Caco-2 (cell line): Measurements from ENCODE around the gene RPS27L. TPM values are rescaled to one million over a fixed set of nuclear protein-coding genes. Genes with fewer than 3 reads are reported as not detected.

ENCODE experiments used
- BruUV-seq: library from RNA; stranded (reverse); fragments of 400-500 nt; replicated peaks from 2 replicates; lab custom pipeline; 2021; lab: Mats Ljungman, UMichigan
- CTCF ChIA-PET: fragments of 300-600 bp; sonication (Branson Sonifier 250); formaldehyde crosslinking; loops from one replicate; lab custom pipeline; 2022; ENCODE audit warnings: antibody characterized with exemption; lab: Charles Lee
- POLR2A ChIA-PET: fragments of 300-600 bp; sonication (Branson Sonifier 250); formaldehyde crosslinking; loops from one replicate; lab custom pipeline; 2022; ENCODE audit warnings: antibody characterized with exemption; lab: Charles Lee
- DNase-seq, 2 experiments: peaks; one replicate each; pipeline versions ENCODE4 v3.0.0 to v3.0.0-alpha.2; 2020 to 2022
- H3K27me3 ChIP-seq: replicated peaks from 2 replicates; pipeline ENCODE4 v1.6.0; 2011; ENCODE audit warnings: low read length; ENCODE audit not compliant: control insufficient read depth, insufficient read depth
- H3K36me3 ChIP-seq: 2 replicates; pipeline ENCODE4 v1.5.1; 2011; ENCODE audit warnings: low read length; ENCODE audit not compliant: control insufficient read depth, insufficient read depth
- H3K4me1 ChIP-seq: fragments of 250-450 bp; sonication (Bioruptor Pico); 2 replicates; pipeline ENCODE4 v1.5.1; 2020; ENCODE audit warnings: mild to moderate bottlenecking
- H3K4me3 ChIP-seq: 2 replicates; pipeline ENCODE4 v1.5.1; 2011; ENCODE audit warnings: low read depth, mild to moderate bottlenecking, control low read depth, low read length
- H3K9me3 ChIP-seq: fragments of 250-450 bp; sonication (Bioruptor Pico); 2 replicates; pipeline ENCODE4 v1.5.1; 2020; ENCODE audit warnings: mild to moderate bottlenecking, moderate library complexity
- H3K27ac Mint-ChIP-seq: one replicate; pipeline ENCODE4 v1.8.0; 2022; ENCODE audit warnings: mixed read lengths; ENCODE audit not compliant: unreplicated experiment
- H3K27me3 Mint-ChIP-seq: one replicate; pipeline ENCODE4 v1.8.0; 2022; ENCODE audit warnings: mixed read lengths; ENCODE audit not compliant: insufficient read depth, unreplicated experiment
- H3K36me3 Mint-ChIP-seq: one replicate; pipeline ENCODE4 v1.8.0; 2022; ENCODE audit warnings: mild to moderate bottlenecking, mixed read lengths; ENCODE audit not compliant: insufficient read depth, unreplicated experiment
- H3K4me1 Mint-ChIP-seq: one replicate; pipeline ENCODE4 v1.8.0; 2022; ENCODE audit warnings: low read depth, mixed read lengths; ENCODE audit not compliant: unreplicated experiment
- H3K4me3 Mint-ChIP-seq: one replicate; pipeline ENCODE4 v1.8.0; 2022; ENCODE audit warnings: mild to moderate bottlenecking, moderate library complexity, mixed read lengths; ENCODE audit not compliant: unreplicated experiment
- H3K9me3 Mint-ChIP-seq: one replicate; pipeline ENCODE4 v1.8.0; 2022; ENCODE audit warnings: mixed read lengths; ENCODE audit not compliant: unreplicated experiment
- CTCF ChIP-seq, 2 experiments: fragments of 200-600 bp in 1 of 2; IDR thresholded peaks; 1 replicate in 1 of 2; 2 replicates in 1 of 2; pipeline versions ENCODE4 v1.5.1 to v1.8.0; 2011 to 2022; ENCODE audit warnings: antibody characterized with exemption in 1 of 2, control low read depth in 1 of 2, inconsistent platforms in 1 of 2, low read depth in 1 of 2, low read length in 1 of 2, mild to moderate bottlenecking in 1 of 2, moderate library complexity in 1 of 2; ENCODE audit not compliant: insufficient read depth in 1 of 2, severe bottlenecking in 1 of 2, unreplicated experiment in 1 of 2
- intact Hi-C: fragments of 100-400 bp; cut with micrococcal nuclease; formaldehyde crosslinking; loops from one replicate; pipeline ENCODE4 v1.10.0; 2022; ENCODE audit not compliant: unreplicated experiment
- total RNA-seq: library from RNA; stranded (reverse); gene quantifications from 2 replicates; pipeline ENCODE4 v1.2.3, GENCODE V29; 2022

RPS27L gene
- total RNA-seq, 1 experiment from 2014 or later: 73.0 TPM

GRCh38 chr15:63185206-63185605, 27.9 kb upstream of the RPS27L start:
- no peaks in the 10 kb centered on the region for H3K27me3 Mint-ChIP-seq
- no TSS peak for BruUV-seq
- Histone ChIP-seq H3K36me3 (no peaks in the 10 kb centered on the region), H3K9me3 (no peaks in the 10 kb centered on the region), H3K4me3 (no peak overlapping the region), H3K27me3 (no peaks in the 10 kb centered on the region), H3K4me1 (0 out of 2 replicates have a peak, but pooled peaks cover 2% of the 10 kb centered on the region)
- intact Hi-C loops: no loop called here
- no peak for TF ChIP-seq CTCF (IDR thresholded peaks at IDR 0.05; ENCODE audit: insufficient read depth in 1 of 2, low read depth in 1 of 2, low read length in 1 of 2, severe bottlenecking in 1 of 2, unreplicated experiment in 1 of 2)
- H3K4me1 Mint-ChIP-seq: peaks cover 10% of the 10 kb centered on the region
- POLR2A ChIA-PET: no interaction called here
- no peak overlapping the region for H3K4me3 Mint-ChIP-seq
- no peak overlapping the region for H3K27ac Mint-ChIP-seq
- no peak for DNase-seq
- no peaks in the 10 kb centered on the region for H3K36me3 Mint-ChIP-seq
- H3K9me3 Mint-ChIP-seq: no peaks in the 10 kb centered on the region
- CTCF ChIA-PET: no interaction called here

- no TSS peak for BruUV-seq
- H3K4me3 Mint-ChIP-seq: no peak overlapping the region
These were observed 24.4 kb upstream of the RPS27L start for GRCh38 chr15:63181648-63182047.

GRCh38 chr15:63180746-63181145, 23.5 kb upstream of the RPS27L start:
- H3K4me1 ChIP-seq: peaks cover 12% of the 10 kb centered on the region; the same call in 1 of the 2 replicates
- CTCF ChIA-PET: no interaction called here
- TF ChIP-seq CTCF (IDR thresholded peaks at IDR 0.05; ENCODE audit: insufficient read depth in 1 of 2, low read depth in 1 of 2, low read length in 1 of 2, severe bottlenecking in 1 of 2, unreplicated experiment in 1 of 2): no peak
- no peak overlapping the region for H3K4me3 ChIP-seq
- DNase-seq: no peak
- no peaks in the 10 kb centered on the region for H3K36me3 ChIP-seq
- H3K36me3 Mint-ChIP-seq: no peaks in the 10 kb centered on the region
- intact Hi-C loops: no loop called here
- H3K4me3 Mint-ChIP-seq: no peak overlapping the region
- no peaks in the 10 kb centered on the region for H3K27me3 ChIP-seq
- H3K9me3 Mint-ChIP-seq: no peaks in the 10 kb centered on the region
- H3K4me1 Mint-ChIP-seq: peaks cover 6% of the 10 kb centered on the region
- H3K27me3 Mint-ChIP-seq: no peaks in the 10 kb centered on the region
- H3K27ac Mint-ChIP-seq: no peak overlapping the region
- no TSS peak for BruUV-seq
- H3K9me3 ChIP-seq: no peaks in the 10 kb centered on the region
- POLR2A ChIA-PET: no interaction called here

More at GRCh38 chr15:63181648-63182047, 24.4 kb upstream of the RPS27L start:
- H3K9me3 ChIP-seq: no peaks in the 10 kb centered on the region
- DNase-seq: no peak
- Mint-ChIP-seq H3K36me3 (no peaks in the 10 kb centered on the region), H3K9me3 (no peaks in the 10 kb centered on the region), H3K27me3 (no peaks in the 10 kb centered on the region), H3K27ac (no peak overlapping the region), H3K4me1 (peaks cover 10% of the 10 kb centered on the region)
- no peak for TF ChIP-seq CTCF (IDR thresholded peaks at IDR 0.05; ENCODE audit: insufficient read depth in 1 of 2, low read depth in 1 of 2, low read length in 1 of 2, severe bottlenecking in 1 of 2, unreplicated experiment in 1 of 2)
- CTCF ChIA-PET: no interaction called here
- H3K36me3 ChIP-seq: no peaks in the 10 kb centered on the region
- H3K27me3 ChIP-seq: no peaks in the 10 kb centered on the region
- H3K4me1 ChIP-seq: peaks cover 12% of the 10 kb centered on the region; the same call in 1 of the 2 replicates
- no peak overlapping the region for H3K4me3 ChIP-seq
- intact Hi-C loops: no loop called here
- POLR2A ChIA-PET: no interaction called here
